ENCODE data around the gene ADGRE3. TPM values are rescaled to one million over a fixed set of nuclear protein-coding genes. Genes with fewer than 3 reads are reported as not detected.
"Not testable (repeated sequence)": the region's sequence is repeated elsewhere in the genome, so short reads cannot be mapped to it uniquely, and the experiment has no call there.

The ADGRE3 gene
- total RNA-seq, 4 donors from 2014 or later = not detected

DNA sequence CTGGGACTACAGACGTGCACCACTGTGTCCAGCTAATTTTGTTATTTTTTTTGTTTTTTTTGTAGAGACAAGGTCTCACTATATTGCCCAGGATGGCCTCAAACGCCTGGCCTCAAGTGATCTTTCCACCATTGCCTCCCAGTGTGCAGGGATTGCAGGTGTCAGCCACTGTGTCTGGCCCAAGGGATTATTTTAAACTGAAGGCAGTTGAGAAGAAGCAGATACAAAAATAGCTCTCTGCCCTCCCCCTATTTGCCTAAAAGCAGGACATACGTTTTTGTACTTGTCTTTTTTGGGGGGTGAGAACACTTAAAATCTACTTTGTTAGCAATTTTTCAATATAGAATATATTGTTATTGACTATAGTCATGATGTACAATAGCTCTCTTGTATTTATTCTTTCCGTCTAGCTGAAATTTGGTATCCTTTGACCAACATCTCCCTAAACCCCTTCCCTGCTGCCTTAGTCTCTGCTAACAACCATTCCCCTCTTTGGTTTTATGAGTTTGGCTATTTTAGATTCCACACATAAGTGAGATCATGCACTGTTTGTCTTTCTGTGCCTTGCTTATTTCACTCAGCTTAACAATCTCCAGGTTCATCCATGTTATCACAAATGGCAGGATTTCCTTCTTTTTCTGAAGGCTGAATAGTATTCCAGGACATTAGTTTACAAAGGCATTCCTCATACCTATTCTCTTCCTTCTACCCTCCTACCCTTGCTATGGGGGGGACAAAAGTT, 34.9 kb downstream of the ADGRE3 start:
- intact Hi-C loops (cut with DNase I; ENCODE audit: low total_unique reads) = no loop called here

DNA sequence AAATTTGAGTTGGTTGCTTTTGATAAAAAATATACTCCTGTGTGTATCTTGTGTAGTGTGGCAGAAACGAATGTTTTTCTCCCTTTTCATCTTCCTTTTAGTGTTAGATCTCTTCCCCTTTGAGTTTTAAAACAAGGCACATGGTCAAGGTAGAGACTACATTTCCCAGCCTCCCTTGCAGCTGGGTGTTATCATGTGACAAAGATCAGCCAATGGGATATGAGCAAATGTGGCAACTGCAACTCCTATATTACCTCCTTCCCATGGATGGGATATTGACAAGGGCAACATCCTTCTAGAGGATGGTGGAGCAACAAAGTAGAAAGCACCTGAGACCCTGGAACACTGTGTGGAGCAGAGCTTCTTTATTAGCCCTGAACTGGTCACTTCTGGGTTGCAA, 42.4 kb downstream of the ADGRE3 start:
- in situ Hi-C loops (cut with MboI; ENCODE audit: low pct_ligation_motif_present in 1 of 4, low pct_unique_long_range_greater_than_20kb in 1 of 4, low sequenced_read_pairs in 3 of 4) (no loop called here), intact Hi-C loops (cut with DNase I; ENCODE audit: low total_unique reads) (no loop called here)
- no peaks in the 10 kb centered on the region for H3K9me3 ChIP-seq
- TF ChIP-seq POLR2A (IDR thresholded peaks at IDR 0.05) (no peak), POLR2AphosphoS5 (IDR thresholded peaks at IDR 0.05) (no peak), EP300 (IDR thresholded peaks at IDR 0.05; ENCODE audit: low read depth) (no peak)
- TF ChIP-seq, protein P1, sequence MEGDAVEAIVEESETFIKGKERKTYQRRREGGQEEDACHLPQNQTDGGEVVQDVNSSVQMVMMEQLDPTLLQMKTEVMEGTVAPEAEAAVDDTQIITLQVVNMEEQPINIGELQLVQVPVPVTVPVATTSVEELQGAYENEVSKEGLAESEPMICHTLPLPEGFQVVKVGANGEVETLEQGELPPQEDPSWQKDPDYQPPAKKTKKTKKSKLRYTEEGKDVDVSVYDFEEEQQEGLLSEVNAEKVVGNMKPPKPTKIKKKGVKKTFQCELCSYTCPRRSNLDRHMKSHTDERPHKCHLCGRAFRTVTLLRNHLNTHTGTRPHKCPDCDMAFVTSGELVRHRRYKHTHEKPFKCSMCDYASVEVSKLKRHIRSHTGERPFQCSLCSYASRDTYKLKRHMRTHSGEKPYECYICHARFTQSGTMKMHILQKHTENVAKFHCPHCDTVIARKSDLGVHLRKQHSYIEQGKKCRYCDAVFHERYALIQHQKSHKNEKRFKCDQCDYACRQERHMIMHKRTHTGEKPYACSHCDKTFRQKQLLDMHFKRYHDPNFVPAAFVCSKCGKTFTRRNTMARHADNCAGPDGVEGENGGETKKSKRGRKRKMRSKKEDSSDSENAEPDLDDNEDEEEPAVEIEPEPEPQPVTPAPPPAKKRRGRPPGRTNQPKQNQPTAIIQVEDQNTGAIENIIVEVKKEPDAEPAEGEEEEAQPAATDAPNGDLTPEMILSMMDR (IDR thresholded peaks at IDR 0.05) = no peak
- H3K36me3 ChIP-seq = no peaks in the 10 kb centered on the region
- no peaks in the 10 kb centered on the region for H3K4me1 ChIP-seq
- no peak overlapping the region for H3K4me3 ChIP-seq
- no peaks in the 10 kb centered on the region for H3K27me3 ChIP-seq
- 24 to 54% methylated on average over 1 of the region's 1 CpG for WGBS, 2 donors (ENCODE audit: low coverage in 1 of 2)
- no peak overlapping the region for H3K27ac ChIP-seq
- DNase-seq = no peak

More for the DNA sequence above, 34.9 kb downstream of the ADGRE3 start:
- TF ChIP-seq POLR2AphosphoS5 (IDR thresholded peaks at IDR 0.05) (no peak), EP300 (IDR thresholded peaks at IDR 0.05; ENCODE audit: low read depth) (no peak), POLR2A (IDR thresholded peaks at IDR 0.05) (no peak)
- TF ChIP-seq, protein P1 (IDR thresholded peaks at IDR 0.05) = no peak
- in situ Hi-C loops (cut with MboI; ENCODE audit: low pct_ligation_motif_present in 1 of 4, low pct_unique_long_range_greater_than_20kb in 1 of 4, low sequenced_read_pairs in 3 of 4) = no loop called here
- no peaks in the 10 kb centered on the region for H3K4me1 ChIP-seq
- H3K27ac ChIP-seq = peak overlapping the region in 1 of 4 donors; percentile 10
- no peak for DNase-seq
- 33 to 49% methylated on average over 4 of the region's 4 CpGs for WGBS, 2 donors (ENCODE audit: low coverage in 1 of 2)
- no peaks in the 10 kb centered on the region for H3K27me3 ChIP-seq
- peaks cover 5 to 8% of the 10 kb centered on the region in 2 donors for H3K9me3 ChIP-seq
- no peaks in the 10 kb centered on the region for H3K36me3 ChIP-seq
- H3K4me3 ChIP-seq = no peak overlapping the region

DNA sequence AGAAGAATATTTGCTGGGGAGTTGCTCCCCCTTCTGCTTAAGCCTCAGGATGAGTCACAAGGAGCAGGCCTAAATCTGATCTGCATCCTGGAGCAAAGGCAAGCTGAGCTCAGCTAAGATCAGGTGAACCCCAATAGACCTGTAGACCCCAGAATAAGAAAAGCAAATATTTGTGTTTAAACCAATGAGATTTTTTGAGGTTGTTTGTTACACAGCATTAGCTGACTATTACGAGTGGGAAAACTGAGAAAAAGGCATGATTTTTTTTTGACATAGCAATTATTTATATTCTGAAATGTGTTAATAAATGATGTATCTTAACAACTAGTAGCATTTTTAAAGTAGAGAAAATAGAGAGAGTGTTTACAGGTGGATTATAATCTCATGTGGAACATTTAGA, 45.1 kb downstream of the ADGRE3 start:
- in situ Hi-C loops (cut with MboI; ENCODE audit: low pct_ligation_motif_present in 1 of 4, low pct_unique_long_range_greater_than_20kb in 1 of 4, low sequenced_read_pairs in 3 of 4) = no loop called here
- H3K4me3 ChIP-seq = no peak overlapping the region
- H3K27ac ChIP-seq = no peak overlapping the region
- H3K9me3 ChIP-seq = no peaks in the 10 kb centered on the region
- no peaks in the 10 kb centered on the region for H3K27me3 ChIP-seq
- DNase-seq = no peak
- H3K36me3 ChIP-seq = no peaks in the 10 kb centered on the region
- WGBS, 2 donors (ENCODE audit: low coverage in 1 of 2) = 86 to 98% methylated on average over 1 of the region's 1 CpG
- intact Hi-C loops (cut with DNase I; ENCODE audit: low total_unique reads) = no loop called here
- TF ChIP-seq POLR2A (IDR thresholded peaks at IDR 0.05) (no peak), POLR2AphosphoS5 (IDR thresholded peaks at IDR 0.05) (no peak), EP300 (IDR thresholded peaks at IDR 0.05; ENCODE audit: low read depth) (no peak)
- TF ChIP-seq, protein P1 (IDR thresholded peaks at IDR 0.05) = no peak
- H3K4me1 ChIP-seq = no peaks in the 10 kb centered on the region

DNA sequence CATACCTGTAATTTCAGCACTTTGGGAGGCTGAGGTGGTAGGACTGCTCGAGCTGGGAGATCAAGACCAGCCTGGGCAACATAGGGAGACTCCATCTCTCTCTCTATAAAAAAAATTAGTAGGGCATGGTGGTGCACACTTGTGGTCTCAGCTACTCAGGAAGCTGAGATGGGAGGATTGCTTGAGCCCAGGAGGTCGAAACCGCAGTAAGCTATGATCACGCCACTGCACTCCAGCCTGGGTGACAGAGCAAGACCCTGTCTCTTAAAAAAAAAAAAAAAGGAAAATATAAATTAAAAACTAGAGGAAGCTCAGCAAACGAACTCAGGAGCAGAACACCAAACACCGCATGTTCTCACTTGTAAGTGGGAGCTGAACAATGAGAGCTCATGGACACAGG, 50.2 kb downstream of the ADGRE3 start:
- in situ Hi-C loops (cut with MboI; ENCODE audit: low pct_ligation_motif_present in 1 of 4, low pct_unique_long_range_greater_than_20kb in 1 of 4, low sequenced_read_pairs in 3 of 4); H3K27ac ChIP-seq; H3K36me3 ChIP-seq; intact Hi-C loops (cut with DNase I; ENCODE audit: low total_unique reads); H3K4me3 ChIP-seq; H3K9me3 ChIP-seq; DNase-seq; H3K4me1 ChIP-seq; H3K27me3 ChIP-seq: not testable (repeated sequence)
- 79 to 81% methylated on average over 2 to 6 of the region's 6 CpGs for WGBS, 2 donors (ENCODE audit: low coverage in 1 of 2)

DNA sequence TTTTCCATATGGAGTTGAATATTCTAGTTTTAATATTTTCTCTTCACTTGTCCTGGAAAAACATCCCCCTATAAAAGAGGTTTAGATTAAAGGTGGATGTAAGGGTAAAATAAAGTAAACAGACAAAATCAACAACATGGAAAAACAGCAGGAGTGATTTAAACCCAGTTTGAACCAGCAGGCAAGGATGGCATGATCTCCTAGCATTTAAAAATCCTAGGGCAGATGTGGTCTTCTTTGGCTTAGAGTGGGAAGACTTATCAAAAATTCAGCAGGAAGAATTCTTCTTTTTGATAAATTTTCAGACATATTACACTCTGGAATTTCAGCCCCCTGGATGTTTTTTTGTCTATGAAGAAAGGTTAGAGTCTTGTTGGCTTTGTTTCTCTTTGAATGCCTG, 55.2 kb downstream of the ADGRE3 start:
- H3K27me3 ChIP-seq = no peaks in the 10 kb centered on the region
- no peak for TF ChIP-seq EP300 (IDR thresholded peaks at IDR 0.05; ENCODE audit: low read depth)
- TF ChIP-seq POLR2A (IDR thresholded peaks at IDR 0.05) = no peak
- TF ChIP-seq, protein P1 (IDR thresholded peaks at IDR 0.05) = no peak
- no peak for TF ChIP-seq POLR2AphosphoS5 (IDR thresholded peaks at IDR 0.05)
- in situ Hi-C loops (cut with MboI; ENCODE audit: low pct_ligation_motif_present in 1 of 4, low pct_unique_long_range_greater_than_20kb in 1 of 4, low sequenced_read_pairs in 3 of 4) (no loop called here), intact Hi-C loops (cut with DNase I; ENCODE audit: low total_unique reads) (no loop called here)
- H3K4me3 ChIP-seq = no peak overlapping the region
- H3K36me3 ChIP-seq = no peaks in the 10 kb centered on the region
- H3K4me1 ChIP-seq = no peaks in the 10 kb centered on the region
- DNase-seq = no peak
- H3K27ac ChIP-seq = no peak overlapping the region
- peaks cover 6 to 14% of the 10 kb centered on the region in 2 donors for H3K9me3 ChIP-seq

Data from transverse colon (tissue), 4 donors.